ENCODE results near the gene FTH1. TPM values are rescaled to one million over a fixed set of nuclear protein-coding genes. Genes with fewer than 3 reads are reported as not detected.

Gene FTH1
- 1,669 and 1,699 TPM in 2 replicates for total RNA-seq
- long read RNA-seq, transcript FTH1-201 (4 exons, 1,229 nt) = major isoform, 530 of 545 reads
- long read RNA-seq, partial matches to known transcripts = 6 of 545 reads
- long read RNA-seq, other reads (novel, unspliced or antisense) = 8 of 545 reads

DNA sequence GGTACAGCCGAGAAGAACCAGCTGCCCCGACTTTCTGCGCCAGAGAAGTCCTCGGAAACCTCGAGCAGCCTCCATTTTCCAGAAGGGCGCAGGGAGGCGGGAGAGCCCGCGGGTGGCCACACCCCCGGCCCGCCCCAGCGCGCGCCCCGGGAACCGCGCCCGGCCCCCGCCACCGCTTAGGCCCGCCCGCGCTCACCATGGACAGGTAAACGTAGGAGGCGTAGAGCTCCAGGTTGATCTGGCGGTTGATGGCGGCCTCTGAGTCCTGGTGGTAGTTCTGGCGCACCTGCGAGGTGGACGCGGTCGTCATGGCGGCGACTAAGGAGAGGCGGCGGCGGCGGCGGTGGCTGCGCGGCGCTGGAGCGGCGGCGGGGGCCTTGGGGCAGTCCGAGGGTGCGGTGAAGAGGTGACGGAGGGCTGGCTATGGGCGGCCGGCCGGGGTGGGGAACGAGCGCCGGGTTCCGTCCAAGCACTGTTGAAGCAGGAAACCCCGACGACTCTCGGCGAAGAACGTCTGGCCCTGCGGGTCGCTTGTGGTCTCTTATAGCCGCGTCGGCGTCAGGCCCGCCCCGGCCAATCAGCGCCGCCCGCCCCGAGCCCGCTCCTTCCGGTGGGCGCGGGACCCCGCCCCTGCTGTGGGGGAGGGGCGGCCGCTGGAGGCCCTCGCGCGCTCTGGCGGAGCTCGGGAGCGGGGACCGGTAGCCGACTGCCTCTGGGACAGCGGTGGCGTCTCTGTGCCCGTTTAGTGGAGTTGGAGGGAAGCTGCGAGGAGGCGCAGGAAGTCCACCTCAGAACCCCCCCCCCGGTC is at the start of gene FTH1:
TSS of gene FTH1 (minus strand) at position 519 of the 808 bp plus-strand sequence. CDS start at position 310, 209 bp downstream.
- Mint-ChIP-seq H3K4me3 (ENCODE audit: low read depth) (peak within 1 kb of the TSS; percentile 95), H3K36me3 (ENCODE audit: insufficient read depth) (peaks cover 31% of the 10 kb centered on the region), H3K27ac (peak within 1 kb of the TSS; percentile 98), H3K27me3 (no peaks in the 10 kb centered on the region), H3K4me1 (ENCODE audit: low read depth) (peaks cover 42% of the 10 kb centered on the region), H3K9me3 (ENCODE audit: low read depth) (no peaks in the 10 kb centered on the region)
- DNase-seq (ENCODE audit: low spot score, unreplicated experiment) = peak; percentile 89
- TF ChIP-seq, protein P1, sequence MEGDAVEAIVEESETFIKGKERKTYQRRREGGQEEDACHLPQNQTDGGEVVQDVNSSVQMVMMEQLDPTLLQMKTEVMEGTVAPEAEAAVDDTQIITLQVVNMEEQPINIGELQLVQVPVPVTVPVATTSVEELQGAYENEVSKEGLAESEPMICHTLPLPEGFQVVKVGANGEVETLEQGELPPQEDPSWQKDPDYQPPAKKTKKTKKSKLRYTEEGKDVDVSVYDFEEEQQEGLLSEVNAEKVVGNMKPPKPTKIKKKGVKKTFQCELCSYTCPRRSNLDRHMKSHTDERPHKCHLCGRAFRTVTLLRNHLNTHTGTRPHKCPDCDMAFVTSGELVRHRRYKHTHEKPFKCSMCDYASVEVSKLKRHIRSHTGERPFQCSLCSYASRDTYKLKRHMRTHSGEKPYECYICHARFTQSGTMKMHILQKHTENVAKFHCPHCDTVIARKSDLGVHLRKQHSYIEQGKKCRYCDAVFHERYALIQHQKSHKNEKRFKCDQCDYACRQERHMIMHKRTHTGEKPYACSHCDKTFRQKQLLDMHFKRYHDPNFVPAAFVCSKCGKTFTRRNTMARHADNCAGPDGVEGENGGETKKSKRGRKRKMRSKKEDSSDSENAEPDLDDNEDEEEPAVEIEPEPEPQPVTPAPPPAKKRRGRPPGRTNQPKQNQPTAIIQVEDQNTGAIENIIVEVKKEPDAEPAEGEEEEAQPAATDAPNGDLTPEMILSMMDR (IDR thresholded peaks at IDR 0.05; ENCODE audit: unreplicated experiment) = no peak

- no peak overlapping the region for H3K27ac Mint-ChIP-seq
- no peak overlapping the region for H3K4me3 Mint-ChIP-seq (ENCODE audit: low read depth)
- no peak for DNase-seq (ENCODE audit: low spot score, unreplicated experiment)
- no peaks in the 10 kb centered on the region for H3K36me3 Mint-ChIP-seq (ENCODE audit: insufficient read depth)
- no peaks in the 10 kb centered on the region for H3K9me3 Mint-ChIP-seq (ENCODE audit: low read depth)
- peaks cover 1% of the 10 kb centered on the region for H3K4me1 Mint-ChIP-seq (ENCODE audit: low read depth)
- H3K27me3 Mint-ChIP-seq = no peaks in the 10 kb centered on the region
- TF ChIP-seq, protein P1 (IDR thresholded peaks at IDR 0.05; ENCODE audit: unreplicated experiment) = no peak
These were observed 48.2 kb upstream of the FTH1 start for GRCh38 chr11:62015615-62016014.

GRCh38 chr11:62013537-62014476 is 46.4 kb upstream of the FTH1 start:
- Mint-ChIP-seq H3K27ac (no peak overlapping the region), H3K36me3 (ENCODE audit: insufficient read depth) (no peaks in the 10 kb centered on the region), H3K4me3 (ENCODE audit: low read depth) (no peak overlapping the region), H3K27me3 (no peaks in the 10 kb centered on the region), H3K4me1 (ENCODE audit: low read depth) (peaks cover 1% of the 10 kb centered on the region), H3K9me3 (ENCODE audit: low read depth) (no peaks in the 10 kb centered on the region)
- TF ChIP-seq, protein P1 (IDR thresholded peaks at IDR 0.05; ENCODE audit: unreplicated experiment) = no peak
- DNase-seq (ENCODE audit: low spot score, unreplicated experiment) = no peak

DNA sequence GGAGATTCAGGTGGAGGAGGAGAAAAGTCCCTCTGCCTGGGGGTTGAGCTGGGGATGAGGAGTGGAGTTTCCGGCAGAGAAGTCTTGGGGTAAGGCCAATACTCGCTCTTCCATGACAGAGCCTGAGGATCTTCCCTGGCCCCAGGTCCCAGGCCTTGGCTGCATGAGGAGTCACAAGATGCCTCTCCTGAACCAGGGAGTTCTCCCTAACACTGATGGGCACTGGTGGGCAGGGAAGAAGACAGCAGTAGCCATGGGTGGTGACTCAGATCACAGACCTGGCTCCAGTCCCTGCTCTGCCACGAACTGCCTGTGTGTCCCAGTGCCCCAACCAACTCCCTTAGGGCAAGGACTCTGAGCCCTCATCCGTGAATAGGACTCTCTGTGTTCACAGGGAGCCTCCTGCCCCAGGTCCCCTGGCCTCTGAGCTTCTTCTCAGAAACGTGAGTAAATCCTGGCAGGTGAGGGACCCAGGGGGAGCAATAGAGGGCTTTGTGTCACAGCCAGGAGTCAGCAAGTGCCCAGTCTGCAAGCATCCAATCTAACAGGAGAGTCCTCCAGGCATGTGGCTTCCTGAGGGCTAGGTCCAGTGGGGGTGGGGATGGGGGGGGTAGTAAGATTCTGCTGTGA is 45.5 kb upstream of the FTH1 start:
- Mint-ChIP-seq H3K4me1 (ENCODE audit: low read depth) (peaks cover 1% of the 10 kb centered on the region), H3K4me3 (ENCODE audit: low read depth) (no peak overlapping the region), H3K27me3 (no peaks in the 10 kb centered on the region), H3K36me3 (ENCODE audit: insufficient read depth) (no peaks in the 10 kb centered on the region), H3K9me3 (ENCODE audit: low read depth) (no peaks in the 10 kb centered on the region), H3K27ac (no peak overlapping the region)
- TF ChIP-seq, protein P1 (IDR thresholded peaks at IDR 0.05; ENCODE audit: unreplicated experiment) = no peak
- DNase-seq (ENCODE audit: low spot score, unreplicated experiment) = no peak
